RWPE1 (cell line): ENCODE results near the gene ZNF827.
A peak's percentile ranks its signal among the peaks of the same experiment; 100 is the strongest.

Experiments
- CTCF ChIA-PET: fragments of 350-600 bp; sonication (Branson Sonifier 250); formaldehyde crosslinking; extraction: SDS; loops from one replicate; lab custom pipeline; 2021; lab: Yijun Ruan, JAX
- POLR2A ChIA-PET: fragments of 400-600 bp; formaldehyde crosslinking; extraction: SDS; loops from one replicate; lab custom pipeline; 2020; ENCODE audit warnings: antibody characterized with exemption; ENCODE audit not compliant: low non-redundant PET; lab: Yijun Ruan, JAX
- DNase-seq: peaks from one replicate; pipeline ENCODE4 v3.0.0; 2012; ENCODE audit warnings: low spot score
- H3K27ac ChIP-seq: fragments of 450-650 bp; 2 replicates; pipeline ENCODE4 v1.5.1; 2017
- TF ChIP-seq, protein P1 (sequence below): fragments of 450-650 bp; conservative IDR thresholded peaks from 2 replicates; pipeline ENCODE4 v1.5.1; 2017; ENCODE audit warnings: low read depth, mild to moderate bottlenecking

ZNF827 gene

DNA sequence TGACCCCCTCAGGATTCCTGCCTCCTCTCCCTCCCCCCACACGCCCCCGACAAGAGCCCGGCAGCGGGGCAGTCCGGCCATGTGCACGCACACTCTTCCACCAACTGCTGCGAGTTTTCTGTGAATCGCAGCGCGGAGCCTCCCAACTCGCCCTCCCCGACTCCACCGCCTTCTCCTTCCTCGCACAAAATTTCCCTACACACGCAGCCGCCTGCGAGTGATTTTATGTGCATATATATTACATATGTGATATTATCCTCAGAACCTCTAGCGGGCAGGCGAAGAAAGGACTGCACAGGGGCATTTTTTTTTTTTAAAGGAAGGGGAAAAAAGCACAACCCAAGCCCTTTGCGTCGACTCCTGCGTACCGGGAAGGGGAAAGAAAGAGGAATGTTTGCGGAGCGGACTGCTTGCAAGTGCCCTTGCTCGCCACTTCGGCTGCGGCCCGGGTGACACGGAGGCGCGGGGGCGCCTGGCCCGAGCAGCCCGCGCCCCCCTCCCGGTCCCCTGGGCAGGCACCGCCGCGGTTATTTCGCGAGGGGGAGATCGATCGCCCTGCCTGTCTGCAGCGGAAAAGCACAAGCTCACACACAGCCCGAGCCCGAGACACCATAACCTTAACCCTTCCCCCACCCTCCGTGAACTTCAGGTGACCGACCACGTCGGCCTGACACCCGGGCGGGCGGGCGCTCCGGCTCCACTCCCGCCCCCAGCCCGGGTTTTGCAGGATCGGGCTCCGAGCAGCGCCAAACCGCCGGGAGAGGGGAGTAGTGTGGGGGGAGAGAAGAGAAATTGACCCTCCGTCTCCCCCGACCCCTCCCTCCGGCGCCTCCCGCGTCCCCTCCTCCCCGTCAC is 2.3 kb downstream of the ZNF827 start:
- TF ChIP-seq, protein P1, sequence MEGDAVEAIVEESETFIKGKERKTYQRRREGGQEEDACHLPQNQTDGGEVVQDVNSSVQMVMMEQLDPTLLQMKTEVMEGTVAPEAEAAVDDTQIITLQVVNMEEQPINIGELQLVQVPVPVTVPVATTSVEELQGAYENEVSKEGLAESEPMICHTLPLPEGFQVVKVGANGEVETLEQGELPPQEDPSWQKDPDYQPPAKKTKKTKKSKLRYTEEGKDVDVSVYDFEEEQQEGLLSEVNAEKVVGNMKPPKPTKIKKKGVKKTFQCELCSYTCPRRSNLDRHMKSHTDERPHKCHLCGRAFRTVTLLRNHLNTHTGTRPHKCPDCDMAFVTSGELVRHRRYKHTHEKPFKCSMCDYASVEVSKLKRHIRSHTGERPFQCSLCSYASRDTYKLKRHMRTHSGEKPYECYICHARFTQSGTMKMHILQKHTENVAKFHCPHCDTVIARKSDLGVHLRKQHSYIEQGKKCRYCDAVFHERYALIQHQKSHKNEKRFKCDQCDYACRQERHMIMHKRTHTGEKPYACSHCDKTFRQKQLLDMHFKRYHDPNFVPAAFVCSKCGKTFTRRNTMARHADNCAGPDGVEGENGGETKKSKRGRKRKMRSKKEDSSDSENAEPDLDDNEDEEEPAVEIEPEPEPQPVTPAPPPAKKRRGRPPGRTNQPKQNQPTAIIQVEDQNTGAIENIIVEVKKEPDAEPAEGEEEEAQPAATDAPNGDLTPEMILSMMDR: peak; percentile 40
- POLR2A ChIA-PET: interaction anchor here (0.7 kb wide), 1 partner anchor 281 kb away, joined by 4 read pairs; no protein-coding TSS in a partner anchor
- peak overlapping the region; percentile 96 for H3K27ac ChIP-seq
- CTCF ChIA-PET: interaction anchor here (0.6 kb wide), 1 partner anchor 451 kb away, joined by 3 read pairs; no protein-coding TSS in a partner anchor
- DNase-seq: peak; percentile 51

DNA sequence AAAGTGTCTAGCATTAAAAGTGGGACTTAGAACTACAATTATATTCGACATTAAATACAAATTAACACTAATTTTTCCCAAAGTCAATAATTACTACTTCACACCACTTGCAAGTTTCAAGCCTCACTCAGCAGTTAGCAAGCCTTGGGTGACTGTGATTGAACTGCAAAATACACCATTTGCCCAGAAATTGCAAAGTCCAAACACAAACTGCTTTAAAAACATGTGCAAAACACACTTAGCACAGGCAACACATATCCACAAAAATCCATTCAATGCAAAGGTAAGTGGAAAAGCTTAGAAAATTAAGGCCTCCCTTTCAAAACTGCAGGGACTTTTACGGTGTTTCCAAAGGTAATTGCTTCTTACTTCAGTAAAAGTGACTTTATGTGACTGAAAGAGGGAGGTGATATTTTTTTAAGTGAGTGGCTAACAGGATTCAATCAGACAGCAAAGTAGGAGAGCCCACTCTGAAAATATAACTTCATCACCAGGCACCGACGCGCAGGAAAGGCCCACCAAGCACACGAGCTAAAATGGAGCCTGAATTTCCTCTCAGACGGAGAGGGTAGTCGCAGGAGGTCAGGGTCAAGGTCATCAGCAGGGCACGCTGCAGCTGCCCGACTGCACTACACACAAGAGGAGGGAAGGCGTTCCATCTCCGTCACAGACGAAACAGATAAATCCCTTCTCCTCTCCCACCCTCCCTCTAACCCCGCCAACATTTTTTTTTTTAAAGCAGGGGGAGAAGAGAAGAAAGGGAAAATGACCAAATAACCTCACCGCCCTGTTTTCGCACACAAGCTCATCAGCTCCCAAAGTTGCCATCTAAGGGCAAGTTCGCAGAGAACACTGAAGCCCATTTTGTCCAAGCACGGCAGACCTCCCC is 3.1 kb downstream of the ZNF827 start:
- CTCF ChIA-PET: no interaction called here
- TF ChIP-seq, protein P1: no peak
- POLR2A ChIA-PET: no interaction called here
- peak overlapping the region; percentile 96 for H3K27ac ChIP-seq
- DNase-seq: no peak

DNA sequence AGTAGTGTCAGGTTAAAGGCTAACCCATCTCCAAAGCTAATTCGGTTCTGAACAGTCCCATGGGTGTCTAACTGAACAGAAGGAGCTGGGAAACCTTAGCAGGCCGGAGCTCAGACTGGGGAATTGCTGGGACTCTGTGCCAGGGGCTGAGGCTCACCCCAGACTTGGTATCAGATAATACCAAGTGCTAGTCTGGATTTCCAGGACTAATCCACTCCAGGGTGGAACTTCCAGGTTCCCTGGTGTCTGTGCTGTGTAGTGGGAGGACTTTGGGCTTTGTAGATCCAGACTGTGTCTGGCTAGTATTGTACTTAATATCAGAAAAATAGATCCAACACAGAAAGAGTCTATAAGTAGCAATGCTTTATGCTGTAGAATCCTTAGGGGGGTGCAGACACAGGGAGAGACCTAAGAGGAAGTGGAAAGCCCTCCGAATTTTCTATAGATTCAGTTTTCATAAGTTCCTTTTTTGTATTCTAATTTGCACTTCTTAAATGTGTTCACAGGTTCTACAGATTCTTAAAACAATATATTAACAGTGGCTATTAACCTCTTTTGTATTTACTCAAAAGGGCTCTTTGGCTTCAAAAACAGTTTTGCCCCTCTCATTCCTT is 4.1 kb downstream of the ZNF827 start:
- no peak for DNase-seq
- ChIA-PET CTCF (interaction anchor here (0.6 kb wide), 1 partner anchor 1621 kb away, joined by 3 read pairs; no protein-coding TSS in a partner anchor), POLR2A (no interaction called here)
- TF ChIP-seq, protein P1: no peak
- H3K27ac ChIP-seq: no peak overlapping the region

DNA sequence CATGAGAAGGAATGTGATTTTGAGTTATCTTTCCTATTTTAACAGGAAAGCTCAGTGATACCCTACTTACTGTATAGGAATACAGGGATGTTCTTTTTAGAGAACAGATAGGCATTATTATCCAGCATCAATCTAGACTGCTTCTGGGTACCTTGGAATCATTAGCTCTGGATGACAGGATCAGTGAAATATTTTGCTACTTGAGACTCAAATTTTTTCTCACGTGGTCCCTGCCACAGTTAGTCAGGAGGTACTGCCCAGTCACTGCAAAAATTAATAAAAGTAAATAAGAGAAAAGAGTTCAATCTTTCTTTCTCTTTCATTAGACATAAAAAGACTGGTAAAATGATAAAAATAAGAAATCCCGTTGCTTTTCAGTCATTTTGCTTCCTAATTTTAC is 5.5 kb downstream of the ZNF827 start:
- H3K27ac ChIP-seq: no peak overlapping the region
- TF ChIP-seq, protein P1: no peak
- ChIA-PET POLR2A (no interaction called here), CTCF (interaction anchor here (0.6 kb wide), 1 partner anchor 52 kb away, joined by 3 read pairs; no protein-coding TSS in a partner anchor)
- no peak for DNase-seq

DNA sequence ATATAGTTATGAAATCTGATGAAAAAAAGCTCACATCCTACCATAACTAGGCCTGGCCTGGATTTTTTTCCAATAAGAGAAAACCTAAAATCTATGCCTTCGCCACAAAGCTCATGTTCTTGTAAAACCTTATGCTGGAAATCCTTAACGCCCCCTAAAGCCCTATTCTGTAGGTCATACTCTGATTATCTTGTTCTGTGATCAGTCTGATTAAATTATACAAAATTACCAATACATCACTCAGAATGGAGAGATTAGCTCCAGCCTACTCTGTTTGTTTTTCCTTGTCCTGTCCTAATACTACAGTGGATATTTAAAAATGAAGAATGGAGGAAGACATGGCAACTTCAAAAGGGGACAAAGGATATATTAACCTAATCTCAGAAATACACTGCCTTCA is 7.2 kb downstream of the ZNF827 start:
- TF ChIP-seq, protein P1: no peak
- no peak overlapping the region for H3K27ac ChIP-seq
- ChIA-PET CTCF (interaction anchor here (0.6 to 0.9 kb wide), 3 partner anchors 222 to 314 kb away, joined by 3 read pairs; no protein-coding TSS in a partner anchor), POLR2A (interaction anchor here (0.6 kb wide), 1 partner anchor 13 kb away, joined by 7 read pairs; no protein-coding TSS in a partner anchor)
- DNase-seq: no peak
